ENCODE measurements around the gene MINDY4. TPM values are rescaled to one million over a fixed set of nuclear protein-coding genes. Genes with fewer than 3 reads are reported as not detected.

MINDY4 gene
- total RNA-seq, 1 donor from 2014 or later = 4.1 TPM

DNA sequence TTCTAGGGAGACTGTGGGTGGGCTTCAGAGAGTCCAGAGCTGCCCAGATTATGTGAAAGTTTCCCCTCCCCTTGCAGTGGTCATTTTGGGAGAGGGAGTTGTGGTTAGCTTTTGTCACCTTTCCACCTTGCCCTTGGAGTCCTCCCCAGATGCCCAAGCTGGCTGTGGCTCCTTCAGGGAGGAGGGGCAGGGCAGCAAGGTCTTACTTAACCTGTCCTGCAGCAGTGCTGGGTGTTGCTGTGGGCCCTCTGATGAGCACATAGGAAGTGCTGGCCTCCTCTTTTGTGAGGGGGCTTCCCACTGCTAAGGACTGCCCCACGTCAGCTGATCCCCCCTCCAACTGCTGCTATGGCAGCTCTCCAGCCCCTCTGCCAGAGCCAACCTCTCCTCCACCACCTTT lies 122.8 kb downstream of the MINDY4 start:
- no peak for FAIRE-seq

DNA sequence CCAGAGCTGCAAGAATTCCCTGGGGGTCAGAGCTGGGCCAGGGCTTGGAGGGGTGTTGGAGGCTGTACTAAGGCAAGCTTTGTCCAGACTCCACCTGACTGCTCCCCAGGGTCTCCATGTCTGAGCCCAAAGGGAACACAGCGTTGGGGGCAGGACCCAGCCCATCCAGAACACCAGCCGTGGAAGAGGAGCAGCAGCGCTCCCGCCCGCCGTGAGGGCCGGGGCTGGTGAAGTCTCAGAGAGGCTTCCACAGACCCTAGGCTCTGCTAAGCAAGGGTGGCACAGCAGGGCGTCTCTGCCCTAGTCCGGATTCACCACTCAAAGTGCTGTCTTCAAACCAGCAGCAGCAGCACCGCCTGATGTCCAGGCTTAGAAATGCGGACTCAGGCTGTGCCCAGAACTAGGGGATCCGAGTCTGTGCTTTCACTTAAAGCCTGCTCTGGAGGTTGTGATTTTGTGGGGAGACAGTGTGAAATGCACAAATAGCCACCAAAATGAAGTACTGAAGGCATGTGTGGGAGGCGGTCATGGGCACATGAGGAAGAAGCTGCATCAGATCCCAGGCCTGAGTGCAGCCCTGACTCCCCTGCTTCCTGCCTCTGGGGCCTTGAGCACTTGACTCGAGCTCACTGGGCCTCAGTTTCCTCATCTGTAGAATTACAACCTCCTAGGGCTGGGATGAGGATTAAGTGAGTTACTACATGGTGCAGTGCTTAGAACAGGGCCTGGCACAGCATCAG lies 123.8 kb downstream of the MINDY4 start:
- Histone ChIP-seq H3K9ac (ENCODE audit: low read length) (no peak overlapping the region), H3K27ac (ENCODE audit: low read depth, low read length) (no peak overlapping the region), H2AFZ (ENCODE audit: low read depth, low read length) (no peak overlapping the region), H3K36me3 (ENCODE audit: insufficient read depth, low read length) (no peaks in the 10 kb centered on the region), H3K4me1 (ENCODE audit: insufficient read depth, low read length) (peaks cover 11% of the 10 kb centered on the region), H3K4me2 (ENCODE audit: low read length) (no peak overlapping the region), H3K9me3 (ENCODE audit: insufficient read depth, low read depth, low read length) (no peaks in the 10 kb centered on the region), H3K4me3 (ENCODE audit: insufficient read depth, low read depth, low read length) (no peak overlapping the region), H3K27me3 (ENCODE audit: insufficient read depth, low read length) (peaks cover 41% of the 10 kb centered on the region), H3K79me2 (ENCODE audit: insufficient read depth, low read length) (no peaks in the 10 kb centered on the region), H4K20me1 (ENCODE audit: insufficient read depth, low read length) (no peaks in the 10 kb centered on the region)
- H3K4me3 Mint-ChIP-seq (ENCODE audit: unreplicated experiment) = no peak overlapping the region
- peaks cover 5% of the 10 kb centered on the region for H3K9me3 Mint-ChIP-seq (ENCODE audit: unreplicated experiment)
- H3K27ac Mint-ChIP-seq (ENCODE audit: unreplicated experiment) = no peak overlapping the region
- no peak for DNase-seq (ENCODE audit: low read depth)
- FAIRE-seq = no peak
- peaks cover 2% of the 10 kb centered on the region for H3K4me1 Mint-ChIP-seq (ENCODE audit: low read depth, unreplicated experiment)
- TF ChIP-seq, protein P1, sequence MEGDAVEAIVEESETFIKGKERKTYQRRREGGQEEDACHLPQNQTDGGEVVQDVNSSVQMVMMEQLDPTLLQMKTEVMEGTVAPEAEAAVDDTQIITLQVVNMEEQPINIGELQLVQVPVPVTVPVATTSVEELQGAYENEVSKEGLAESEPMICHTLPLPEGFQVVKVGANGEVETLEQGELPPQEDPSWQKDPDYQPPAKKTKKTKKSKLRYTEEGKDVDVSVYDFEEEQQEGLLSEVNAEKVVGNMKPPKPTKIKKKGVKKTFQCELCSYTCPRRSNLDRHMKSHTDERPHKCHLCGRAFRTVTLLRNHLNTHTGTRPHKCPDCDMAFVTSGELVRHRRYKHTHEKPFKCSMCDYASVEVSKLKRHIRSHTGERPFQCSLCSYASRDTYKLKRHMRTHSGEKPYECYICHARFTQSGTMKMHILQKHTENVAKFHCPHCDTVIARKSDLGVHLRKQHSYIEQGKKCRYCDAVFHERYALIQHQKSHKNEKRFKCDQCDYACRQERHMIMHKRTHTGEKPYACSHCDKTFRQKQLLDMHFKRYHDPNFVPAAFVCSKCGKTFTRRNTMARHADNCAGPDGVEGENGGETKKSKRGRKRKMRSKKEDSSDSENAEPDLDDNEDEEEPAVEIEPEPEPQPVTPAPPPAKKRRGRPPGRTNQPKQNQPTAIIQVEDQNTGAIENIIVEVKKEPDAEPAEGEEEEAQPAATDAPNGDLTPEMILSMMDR (IDR thresholded peaks at IDR 0.05; ENCODE audit: insufficient read depth, low read depth, low read length) = no peak
- no peak for TF ChIP-seq EZH2 (IDR thresholded peaks at IDR 0.05; ENCODE audit: insufficient read depth, low read length)
- H3K27me3 Mint-ChIP-seq (ENCODE audit: low read depth, unreplicated experiment) = peaks cover 62% of the 10 kb centered on the region
- H3K36me3 Mint-ChIP-seq (ENCODE audit: low read depth, unreplicated experiment) = peaks cover 5% of the 10 kb centered on the region

More for the DNA sequence above, 122.8 kb downstream of the MINDY4 start:
- Histone ChIP-seq H3K27me3 (ENCODE audit: insufficient read depth, low read length) (peaks cover 43% of the 10 kb centered on the region), H2AFZ (ENCODE audit: low read depth, low read length) (no peak overlapping the region), H3K9ac (ENCODE audit: low read length) (no peak overlapping the region), H3K36me3 (ENCODE audit: insufficient read depth, low read length) (no peaks in the 10 kb centered on the region), H3K4me2 (ENCODE audit: low read length) (no peak overlapping the region), H3K79me2 (ENCODE audit: insufficient read depth, low read length) (no peaks in the 10 kb centered on the region), H3K27ac (ENCODE audit: low read depth, low read length) (no peak overlapping the region), H3K4me1 (ENCODE audit: insufficient read depth, low read length) (peaks cover 15% of the 10 kb centered on the region), H3K9me3 (ENCODE audit: insufficient read depth, low read depth, low read length) (no peaks in the 10 kb centered on the region), H4K20me1 (ENCODE audit: insufficient read depth, low read length) (no peaks in the 10 kb centered on the region), H3K4me3 (ENCODE audit: insufficient read depth, low read depth, low read length) (no peak overlapping the region)
- Mint-ChIP-seq H3K36me3 (ENCODE audit: low read depth, unreplicated experiment) (peaks cover 5% of the 10 kb centered on the region), H3K27ac (ENCODE audit: unreplicated experiment) (no peak overlapping the region), H3K4me3 (ENCODE audit: unreplicated experiment) (no peak overlapping the region), H3K27me3 (ENCODE audit: low read depth, unreplicated experiment) (peaks cover 55% of the 10 kb centered on the region), H3K4me1 (ENCODE audit: low read depth, unreplicated experiment) (peaks cover 8% of the 10 kb centered on the region), H3K9me3 (ENCODE audit: unreplicated experiment) (peaks cover 5% of the 10 kb centered on the region)
- no peak for DNase-seq (ENCODE audit: low read depth)
- TF ChIP-seq, protein P1 (IDR thresholded peaks at IDR 0.05; ENCODE audit: insufficient read depth, low read depth, low read length) = no peak
- no peak for TF ChIP-seq EZH2 (IDR thresholded peaks at IDR 0.05; ENCODE audit: insufficient read depth, low read length)

DNA sequence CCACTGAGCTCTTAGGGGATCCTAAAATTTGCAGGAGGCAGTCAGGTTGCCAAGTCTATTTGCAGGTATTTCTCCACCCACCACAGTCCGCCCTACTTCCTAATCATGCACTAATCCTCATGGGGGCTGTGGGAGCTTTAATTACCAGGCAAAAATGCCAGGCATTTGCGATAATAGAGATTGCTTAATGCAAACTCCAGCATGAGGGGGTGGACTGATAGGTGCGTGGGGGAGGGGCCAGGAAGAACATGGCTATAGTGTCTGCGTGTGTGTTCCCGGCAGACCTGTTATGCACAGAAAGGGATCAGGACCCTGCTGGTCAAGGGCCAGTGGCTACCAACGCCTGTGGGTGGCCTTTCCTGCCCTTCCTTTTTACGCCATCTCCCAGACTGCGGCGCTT lies 124.8 kb downstream of the MINDY4 start:
- H3K27me3 Mint-ChIP-seq (ENCODE audit: low read depth, unreplicated experiment) = peaks cover 66% of the 10 kb centered on the region
- Histone ChIP-seq H3K9me3 (ENCODE audit: insufficient read depth, low read depth, low read length) (no peaks in the 10 kb centered on the region), H3K27me3 (ENCODE audit: insufficient read depth, low read length) (peaks cover 32% of the 10 kb centered on the region), H4K20me1 (ENCODE audit: insufficient read depth, low read length) (no peaks in the 10 kb centered on the region), H3K36me3 (ENCODE audit: insufficient read depth, low read length) (no peaks in the 10 kb centered on the region), H3K9ac (ENCODE audit: low read length) (no peak overlapping the region), H3K4me3 (ENCODE audit: insufficient read depth, low read depth, low read length) (no peak overlapping the region), H2AFZ (ENCODE audit: low read depth, low read length) (no peak overlapping the region), H3K27ac (ENCODE audit: low read depth, low read length) (no peak overlapping the region), H3K79me2 (ENCODE audit: insufficient read depth, low read length) (no peaks in the 10 kb centered on the region), H3K4me2 (ENCODE audit: low read length) (no peak overlapping the region), H3K4me1 (ENCODE audit: insufficient read depth, low read length) (peaks cover 11% of the 10 kb centered on the region)
- H3K36me3 Mint-ChIP-seq (ENCODE audit: low read depth, unreplicated experiment) = peaks cover 5% of the 10 kb centered on the region
- TF ChIP-seq, protein P1 (IDR thresholded peaks at IDR 0.05; ENCODE audit: insufficient read depth, low read depth, low read length) = no peak
- no peak for TF ChIP-seq EZH2 (IDR thresholded peaks at IDR 0.05; ENCODE audit: insufficient read depth, low read length)
- H3K27ac Mint-ChIP-seq (ENCODE audit: unreplicated experiment) = no peak overlapping the region
- H3K4me1 Mint-ChIP-seq (ENCODE audit: low read depth, unreplicated experiment) = no peaks in the 10 kb centered on the region
- H3K4me3 Mint-ChIP-seq (ENCODE audit: unreplicated experiment) = no peak overlapping the region
- DNase-seq (ENCODE audit: low read depth) = no peak
- no peak for FAIRE-seq
- H3K9me3 Mint-ChIP-seq (ENCODE audit: unreplicated experiment) = peaks cover 5% of the 10 kb centered on the region
